A549 (cell line): ENCODE results near the gene CPLANE2.

ENCODE experiments used
- CBX2 ChIP-seq: fragments of 200-600 bp; sonication (generic); IDR thresholded peaks from 2 replicates; pipeline ENCODE4 v1.6.1; 2016; ENCODE audit warnings: low read depth, mild to moderate bottlenecking, borderline replicate concordance
- CBX8 ChIP-seq: fragments of 200-600 bp; sonication (generic); IDR thresholded peaks from 2 replicates; pipeline ENCODE4 v1.6.1; 2016
- CHD4 ChIP-seq: fragments of 200-600 bp; sonication (generic); IDR thresholded peaks from 2 replicates; pipeline ENCODE4 v1.6.1; 2016; ENCODE audit warnings: antibody characterized with exemption, mild to moderate bottlenecking, borderline replicate concordance
- MAZ ChIP-seq: fragments of 150-350 bp; IDR thresholded peaks from 2 replicates; pipeline ENCODE4 v1.6.1; 2014; ENCODE audit warnings: antibody characterized with exemption, low read depth, low read length, borderline replicate concordance
- MYC ChIP-seq: IDR thresholded peaks from 2 replicates; pipeline ENCODE4 v1.6.1; 2012; ENCODE audit warnings: mild to moderate bottlenecking, inconsistent platforms, low read length, improper control_type of control experiment, borderline replicate concordance
- POLR2A ChIP-seq: IDR thresholded peaks from 2 replicates; pipeline ENCODE4 v1.6.1; 2012; ENCODE audit warnings: mild to moderate bottlenecking, low read length
- TF ChIP-seq, protein P1 (sequence below): fragments of >200 bp; sonication (Bioruptor Twin); formaldehyde crosslinking; IDR thresholded peaks from 3 replicates; pipeline ENCODE4 v1.5.1; 2016
- TF ChIP-seq, protein P2 (sequence below): fragments of 450-650 bp; IDR thresholded peaks from 2 replicates; pipeline ENCODE4 v1.6.1; 2014; ENCODE audit warnings: antibody characterized with exemption
- TF ChIP-seq, protein P3 (sequence below): IDR thresholded peaks from 2 replicates; pipeline ENCODE4 v1.6.1; 2012

DNA sequence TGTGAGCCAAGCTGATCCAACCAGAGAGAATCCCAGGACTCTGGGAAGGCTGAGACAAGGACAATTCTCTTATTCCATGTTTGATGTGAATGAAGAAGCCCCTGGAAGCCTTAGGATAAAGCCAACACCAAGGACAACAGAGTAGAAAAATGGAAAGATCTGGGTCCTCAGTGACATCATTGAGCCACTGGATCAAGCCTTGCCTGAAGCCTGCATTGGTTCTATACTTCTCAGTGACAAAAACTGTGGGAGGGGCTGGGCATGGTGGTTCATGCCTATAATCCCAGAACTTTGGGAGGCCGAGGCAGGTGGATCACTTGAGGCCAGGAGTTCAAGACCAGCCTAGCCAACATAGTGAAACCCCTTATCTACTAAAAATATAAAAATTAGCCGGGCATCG lies 40.1 kb downstream of the CPLANE2 start:
- TF ChIP-seq MYC (no peak), CBX8 (no peak), CHD4 (no peak), POLR2A (no peak), CBX2 (no peak), MAZ (no peak)
- TF ChIP-seq, protein P1, sequence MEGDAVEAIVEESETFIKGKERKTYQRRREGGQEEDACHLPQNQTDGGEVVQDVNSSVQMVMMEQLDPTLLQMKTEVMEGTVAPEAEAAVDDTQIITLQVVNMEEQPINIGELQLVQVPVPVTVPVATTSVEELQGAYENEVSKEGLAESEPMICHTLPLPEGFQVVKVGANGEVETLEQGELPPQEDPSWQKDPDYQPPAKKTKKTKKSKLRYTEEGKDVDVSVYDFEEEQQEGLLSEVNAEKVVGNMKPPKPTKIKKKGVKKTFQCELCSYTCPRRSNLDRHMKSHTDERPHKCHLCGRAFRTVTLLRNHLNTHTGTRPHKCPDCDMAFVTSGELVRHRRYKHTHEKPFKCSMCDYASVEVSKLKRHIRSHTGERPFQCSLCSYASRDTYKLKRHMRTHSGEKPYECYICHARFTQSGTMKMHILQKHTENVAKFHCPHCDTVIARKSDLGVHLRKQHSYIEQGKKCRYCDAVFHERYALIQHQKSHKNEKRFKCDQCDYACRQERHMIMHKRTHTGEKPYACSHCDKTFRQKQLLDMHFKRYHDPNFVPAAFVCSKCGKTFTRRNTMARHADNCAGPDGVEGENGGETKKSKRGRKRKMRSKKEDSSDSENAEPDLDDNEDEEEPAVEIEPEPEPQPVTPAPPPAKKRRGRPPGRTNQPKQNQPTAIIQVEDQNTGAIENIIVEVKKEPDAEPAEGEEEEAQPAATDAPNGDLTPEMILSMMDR = no peak
- TF ChIP-seq, protein P2, sequence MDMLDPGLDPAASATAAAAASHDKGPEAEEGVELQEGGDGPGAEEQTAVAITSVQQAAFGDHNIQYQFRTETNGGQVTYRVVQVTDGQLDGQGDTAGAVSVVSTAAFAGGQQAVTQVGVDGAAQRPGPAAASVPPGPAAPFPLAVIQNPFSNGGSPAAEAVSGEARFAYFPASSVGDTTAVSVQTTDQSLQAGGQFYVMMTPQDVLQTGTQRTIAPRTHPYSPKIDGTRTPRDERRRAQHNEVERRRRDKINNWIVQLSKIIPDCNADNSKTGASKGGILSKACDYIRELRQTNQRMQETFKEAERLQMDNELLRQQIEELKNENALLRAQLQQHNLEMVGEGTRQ = no peak
- TF ChIP-seq, protein P3, sequence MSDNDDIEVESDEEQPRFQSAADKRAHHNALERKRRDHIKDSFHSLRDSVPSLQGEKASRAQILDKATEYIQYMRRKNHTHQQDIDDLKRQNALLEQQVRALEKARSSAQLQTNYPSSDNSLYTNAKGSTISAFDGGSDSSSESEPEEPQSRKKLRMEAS = no peak
